ENCODE data around the gene TMEM229A. TPM values are rescaled to one million over a fixed set of nuclear protein-coding genes. Genes with fewer than 3 reads are reported as not detected.
"Not testable (repeated sequence)": the region's sequence is repeated elsewhere in the genome, so short reads cannot be mapped to it uniquely, and the experiment has no call there.

TMEM229A gene
- total RNA-seq, 6 experiments from 2014 or later: not detected

- H3K27ac Mint-ChIP-seq: no peak overlapping the region
- H3K4me3 Mint-ChIP-seq: no peak overlapping the region
- no peaks in the 10 kb centered on the region for H3K4me1 Mint-ChIP-seq (ENCODE audit: low read depth)
- no peaks in the 10 kb centered on the region for H3K27me3 Mint-ChIP-seq (ENCODE audit: insufficient read depth)
- no peaks in the 10 kb centered on the region for H3K36me3 Mint-ChIP-seq (ENCODE audit: low read depth)
- DNase-seq: no peak
- H3K9me3 Mint-ChIP-seq: peaks cover 24% of the 10 kb centered on the region
- TF ChIP-seq CTCF (IDR thresholded peaks at IDR 0.05): no peak
These were observed 8.6 kb upstream of the TMEM229A start for GRCh38 chr7:124041439-124041838.

- H3K4me3 Mint-ChIP-seq; H3K4me1 Mint-ChIP-seq (ENCODE audit: low read depth); DNase-seq; H3K27me3 Mint-ChIP-seq (ENCODE audit: insufficient read depth); H3K27ac Mint-ChIP-seq; H3K36me3 Mint-ChIP-seq (ENCODE audit: low read depth): not testable (repeated sequence)
- H3K9me3 Mint-ChIP-seq: peaks cover 27% of the 10 kb centered on the region
These were observed 5.0 kb upstream of the TMEM229A start for GRCh38 chr7:124037902-124038301.

GRCh38 chr7:124035706-124036105, 2.8 kb upstream of the TMEM229A start:
- DNase-seq: no peak
- peaks cover 4% of the 10 kb centered on the region for H3K27me3 Mint-ChIP-seq (ENCODE audit: insufficient read depth)
- H3K36me3 Mint-ChIP-seq (ENCODE audit: low read depth): peaks cover 4% of the 10 kb centered on the region; the same call in 1 of the 2 replicates
- H3K9me3 Mint-ChIP-seq: peaks cover 31% of the 10 kb centered on the region
- H3K4me1 Mint-ChIP-seq (ENCODE audit: low read depth): no peaks in the 10 kb centered on the region
- H3K27ac Mint-ChIP-seq: no peak overlapping the region
- TF ChIP-seq CTCF (IDR thresholded peaks at IDR 0.05): no peak
- H3K4me3 Mint-ChIP-seq: no peak overlapping the region

GRCh38 chr7:124034754-124035100, 1.9 kb upstream of the TMEM229A start:
- Mint-ChIP-seq H3K27me3 (ENCODE audit: insufficient read depth) (peaks cover 4% of the 10 kb centered on the region), H3K4me3 (no peak overlapping the region), H3K4me1 (ENCODE audit: low read depth) (no peaks in the 10 kb centered on the region), H3K36me3 (ENCODE audit: low read depth) (peaks cover 4% of the 10 kb centered on the region; the same call in 1 of the 2 replicates), H3K27ac (no peak overlapping the region), H3K9me3 (peaks cover 31% of the 10 kb centered on the region)
- no peak for TF ChIP-seq CTCF (IDR thresholded peaks at IDR 0.05)
- DNase-seq: no peak

GRCh38 chr7:124033807-124034753, 1.2 kb upstream of the TMEM229A start:
- Mint-ChIP-seq H3K27me3 (ENCODE audit: insufficient read depth) (peaks cover 4% of the 10 kb centered on the region), H3K4me1 (ENCODE audit: low read depth) (no peaks in the 10 kb centered on the region), H3K9me3 (peaks cover 31% of the 10 kb centered on the region), H3K27ac (no peak overlapping the region), H3K36me3 (ENCODE audit: low read depth) (peaks cover 4% of the 10 kb centered on the region; the same call in 1 of the 2 replicates), H3K4me3 (no peak overlapping the region)
- TF ChIP-seq CTCF (IDR thresholded peaks at IDR 0.05): no peak
- DNase-seq: no peak

GRCh38 chr7:124033095-124033806, 384 bp upstream of the TMEM229A start:
- H3K27me3 Mint-ChIP-seq (ENCODE audit: insufficient read depth): peaks cover 4% of the 10 kb centered on the region
- H3K4me3 Mint-ChIP-seq: no peak overlapping the region
- H3K9me3 Mint-ChIP-seq: peaks cover 30% of the 10 kb centered on the region
- H3K27ac Mint-ChIP-seq: no peak overlapping the region
- TF ChIP-seq CTCF (IDR thresholded peaks at IDR 0.05): no peak
- H3K4me1 Mint-ChIP-seq (ENCODE audit: low read depth): no peaks in the 10 kb centered on the region
- DNase-seq: no peak
- peaks cover 4% of the 10 kb centered on the region; the same call in 1 of the 2 replicates for H3K36me3 Mint-ChIP-seq (ENCODE audit: low read depth)

Data from HFFc6 (cell line).